Right ventricle myocardium inferior (tissue), 1 donor: Measurements from ENCODE around the gene CPNE4. TPM values are rescaled to one million over a fixed set of nuclear protein-coding genes. Genes with fewer than 3 reads are reported as not detected.
A peak's percentile ranks its signal among the peaks of the same experiment; 100 is the strongest.

Source experiments
- ATAC-seq: fragments of 200-7000 bp; cut with Tn5 transposase; one replicate; pipeline ENCODE4 v1.9.1; 2020; ENCODE audit warnings: mild to moderate bottlenecking, moderate library complexity
- DNase-seq: peaks from one replicate; pipeline ENCODE4 v3.0.0; 2021; ENCODE audit errors: missing footprints
- intact Hi-C: fragments of 100-400 bp; cut with DNase I; formaldehyde crosslinking; loops from one replicate; pipeline ENCODE4 v1.11.0; 2022
- total RNA-seq: library from RNA; stranded (reverse); fragmentation: NEBNext Ultra II Directional; extraction: Animal tissue kit (Norgen Biotek cat#: 25700); gene quantifications from one replicate; pipeline ENCODE4 v1.2.1, GENCODE V29; 2021
- donor health status: DM: no; HTN: yes; CAD: no; lungs with severe emphysema.

The CPNE4 gene
- total RNA-seq, 1 donor from 2014 or later: 41.0 TPM

DNA sequence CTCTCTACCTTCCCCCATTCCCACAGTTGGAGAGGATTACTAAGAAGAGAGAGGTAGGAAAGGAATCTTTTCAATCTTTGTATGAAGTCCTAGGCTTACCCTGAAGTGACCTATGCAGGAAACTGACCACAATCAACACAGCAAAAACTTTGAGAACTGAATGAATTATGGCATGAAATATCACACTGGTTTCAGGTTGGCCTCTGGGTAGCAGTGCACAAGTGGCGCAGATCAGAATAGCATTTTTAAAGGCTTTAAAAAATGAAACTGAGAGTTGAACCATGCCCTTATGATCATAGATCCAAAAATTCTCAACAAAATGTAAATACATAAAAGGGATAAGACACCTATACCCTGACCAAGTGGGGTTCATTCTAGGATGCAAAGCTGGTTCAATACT, 198.9 kb downstream of the CPNE4 start:
- no peak for DNase-seq
- ATAC-seq: no peak
- intact Hi-C loops: no loop called here

DNA sequence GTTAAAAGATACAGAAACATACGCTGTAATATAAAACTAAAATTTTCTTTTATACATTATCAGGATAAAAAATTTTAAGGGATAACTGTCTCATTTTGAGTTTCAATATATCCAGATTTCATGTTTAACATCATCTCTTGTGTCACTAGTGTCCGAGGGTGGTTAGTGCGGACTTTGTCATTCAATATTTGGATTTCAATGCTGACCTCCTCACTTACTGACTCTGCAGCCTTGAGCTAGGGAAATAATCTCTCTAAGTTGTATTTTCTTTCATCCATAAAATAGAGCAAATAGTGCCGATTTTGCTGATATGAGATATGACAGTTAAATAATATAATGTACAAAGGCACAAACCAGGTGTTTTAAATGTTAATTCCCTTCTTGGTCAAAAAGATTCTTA, 203.2 kb downstream of the CPNE4 start:
- intact Hi-C loops: no loop called here
- no peak for ATAC-seq
- no peak for DNase-seq

DNA sequence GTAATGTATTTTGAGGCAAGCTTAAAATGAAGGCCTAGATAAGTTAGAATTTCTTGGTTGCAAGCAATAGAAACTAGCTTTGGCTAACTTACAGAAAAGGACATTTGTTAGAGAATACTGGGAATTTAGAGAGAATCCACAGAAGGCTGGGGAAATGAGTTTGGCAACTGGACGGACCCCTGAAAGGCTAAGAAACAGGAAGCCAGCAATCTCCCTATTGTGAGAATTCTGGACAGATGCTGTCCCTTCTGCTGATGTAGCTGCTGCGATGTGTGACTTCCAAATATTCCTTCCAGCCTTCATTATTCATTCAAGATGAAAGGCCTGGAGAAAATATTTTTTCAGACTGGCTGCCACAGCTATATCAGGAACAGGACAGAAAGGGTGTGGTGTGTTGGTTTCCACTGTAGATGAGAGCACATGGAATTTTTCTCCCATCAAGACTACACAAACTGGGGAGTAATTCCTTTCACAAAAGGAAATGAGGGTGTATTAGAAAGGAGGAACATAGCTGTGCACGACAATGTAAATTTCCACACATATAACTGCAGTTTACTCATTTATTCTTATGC, 213.5 kb downstream of the CPNE4 start:
- intact Hi-C loops: no loop called here
- DNase-seq (no peak), ATAC-seq (no peak)

DNA sequence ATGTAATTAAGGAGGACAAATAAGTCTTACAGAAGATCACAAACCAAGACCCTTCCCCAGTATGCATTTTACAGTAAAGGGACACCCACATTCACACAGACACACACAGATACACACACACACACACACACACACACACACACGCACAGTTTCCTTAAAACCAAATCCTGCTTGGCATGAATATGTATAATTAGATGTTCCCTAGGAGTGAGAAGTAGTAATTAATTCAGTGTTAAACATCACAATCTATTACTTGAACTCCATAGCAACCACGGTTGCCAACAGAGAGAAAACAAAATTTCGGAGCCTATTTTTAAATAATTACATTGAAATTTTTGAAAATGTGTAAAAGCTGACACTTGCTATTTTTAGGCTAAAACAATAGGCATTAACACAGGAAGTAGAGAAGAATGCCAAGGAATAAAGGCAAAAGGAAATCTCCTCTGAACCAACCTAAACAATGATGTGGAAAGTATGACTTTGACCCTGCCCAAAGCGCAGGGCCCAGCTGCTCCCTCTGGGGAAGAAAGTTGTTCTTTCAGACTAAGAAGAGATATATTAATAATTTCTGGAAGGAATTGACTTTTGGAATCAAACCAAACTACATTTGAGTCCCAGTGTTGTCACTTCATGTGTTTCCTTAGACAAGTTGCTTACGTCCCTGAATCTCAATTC, 215.3 kb downstream of the CPNE4 start:
- DNase-seq (no peak), ATAC-seq (no peak)
- intact Hi-C loops: no loop called here

DNA sequence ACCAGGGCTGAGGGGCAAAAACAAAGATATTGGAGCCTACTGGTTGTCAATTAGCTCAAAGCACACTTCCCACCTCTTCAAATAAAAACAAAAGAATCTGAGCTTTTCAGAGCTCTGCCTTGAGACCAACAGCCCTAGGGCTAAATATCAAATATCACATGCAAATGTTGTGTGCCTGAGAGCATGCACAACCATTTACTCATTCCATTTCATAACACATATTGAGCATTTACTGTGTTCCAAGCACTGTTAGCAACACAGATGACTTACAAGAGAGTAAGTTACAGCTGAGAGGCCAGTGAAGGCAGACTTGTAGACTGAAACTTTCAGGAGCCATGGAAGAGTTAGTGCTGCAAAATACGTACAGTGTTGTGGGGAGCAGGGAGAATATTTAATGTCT, 222.4 kb downstream of the CPNE4 start:
- intact Hi-C loops: no loop called here
- no peak for ATAC-seq

DNA sequence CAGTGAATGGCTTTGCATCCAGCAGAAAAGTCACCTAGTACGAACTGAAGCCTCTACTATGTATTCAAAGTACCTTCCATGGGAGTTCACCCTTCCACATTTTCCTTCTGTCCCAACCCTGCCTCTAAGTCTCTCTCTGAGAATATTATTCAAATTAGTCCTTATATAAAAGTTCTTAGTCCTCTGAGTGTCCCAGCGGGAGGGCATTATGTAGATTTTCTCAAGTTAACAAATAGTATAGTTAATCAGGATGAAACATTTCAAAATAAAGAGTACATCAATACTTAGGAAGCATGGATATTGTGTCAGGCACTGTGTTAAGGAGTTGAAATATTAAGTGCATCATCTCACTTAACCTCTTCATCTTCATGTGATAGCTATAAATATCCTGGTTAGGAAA, 223.3 kb downstream of the CPNE4 start:
- ATAC-seq: no peak
- intact Hi-C loops: no loop called here
- DNase-seq: no peak

More for the DNA sequence above, 222.4 kb downstream of the CPNE4 start:
- DNase-seq: no peak

DNA sequence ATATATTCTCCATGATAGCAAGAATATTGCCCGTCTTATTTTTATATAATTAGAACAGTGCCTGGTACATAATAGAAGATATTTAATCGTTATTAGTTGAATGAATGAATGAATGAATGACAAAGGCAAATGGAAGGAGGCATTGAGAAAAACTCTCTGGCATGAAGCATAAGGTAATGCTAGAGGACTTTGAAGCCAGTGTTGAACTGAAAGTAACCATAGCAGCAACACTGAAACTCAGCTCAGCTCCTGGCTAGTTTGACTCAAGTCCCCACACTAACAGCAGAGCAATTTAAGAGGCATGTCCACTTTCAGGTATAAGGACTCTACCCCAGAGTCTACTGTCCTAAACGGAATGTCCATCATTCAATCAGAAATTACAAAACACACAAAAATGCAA, 227.0 kb downstream of the CPNE4 start:
- intact Hi-C loops: loop anchor here (5.0 kb wide), 1 partner anchor 266 kb away; no protein-coding TSS in a partner anchor
- ATAC-seq: no peak
- no peak for DNase-seq

DNA sequence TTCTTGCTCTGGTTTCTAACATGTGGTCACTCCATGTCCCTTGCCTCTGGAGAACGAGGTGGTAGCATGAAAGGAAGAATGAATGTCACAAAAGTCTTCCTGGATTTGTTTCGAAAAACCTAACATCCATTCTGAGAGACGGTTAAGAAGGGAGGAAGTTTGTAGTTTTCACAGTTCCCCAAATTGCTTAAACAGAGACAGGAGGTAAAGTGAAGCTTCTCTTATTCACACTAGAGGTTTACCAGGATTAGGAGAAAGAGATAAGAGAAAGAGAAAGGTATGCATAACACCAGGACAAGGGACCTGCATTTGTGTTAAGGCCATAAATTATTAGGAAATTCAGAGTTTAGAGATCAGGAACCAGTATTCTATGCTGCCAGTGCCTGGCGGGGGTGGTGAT, 228.1 kb downstream of the CPNE4 start:
- ATAC-seq (no peak), DNase-seq (no peak)
- intact Hi-C loops: loop anchor here (5.0 kb wide), 1 partner anchor 264 kb away; no protein-coding TSS in a partner anchor

DNA sequence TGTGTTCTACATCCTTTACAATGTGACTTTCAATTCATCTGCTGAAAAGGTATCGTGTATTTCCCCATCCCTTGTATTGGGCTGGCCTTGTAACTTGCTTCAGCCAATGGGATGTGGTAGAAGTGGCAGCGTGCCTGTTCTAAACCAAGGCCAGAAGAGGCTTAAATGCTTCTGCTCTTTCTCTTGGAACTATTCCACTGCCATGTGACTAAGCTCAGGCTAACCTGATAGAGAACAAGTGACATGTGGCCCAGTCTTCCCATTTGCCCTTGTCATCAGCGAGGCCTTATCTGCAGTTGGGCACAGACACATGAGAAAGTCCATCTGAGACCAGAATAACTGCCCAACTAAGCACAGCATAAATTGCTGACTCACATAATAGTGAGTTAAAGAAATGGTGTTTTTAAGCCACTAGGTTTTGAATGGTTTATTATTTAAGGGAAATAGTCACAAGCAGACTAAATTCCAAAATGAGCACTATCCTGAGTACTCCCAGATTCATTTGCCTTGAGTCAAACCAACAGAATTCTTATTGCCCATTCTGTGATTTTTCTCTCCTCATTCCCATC, 230.2 kb downstream of the CPNE4 start:
- intact Hi-C loops: loop anchor here (5.0 kb wide), 1 partner anchor 262 kb away; no protein-coding TSS in a partner anchor
- DNase-seq (peak; percentile 47), ATAC-seq (peak; percentile 96)

DNA sequence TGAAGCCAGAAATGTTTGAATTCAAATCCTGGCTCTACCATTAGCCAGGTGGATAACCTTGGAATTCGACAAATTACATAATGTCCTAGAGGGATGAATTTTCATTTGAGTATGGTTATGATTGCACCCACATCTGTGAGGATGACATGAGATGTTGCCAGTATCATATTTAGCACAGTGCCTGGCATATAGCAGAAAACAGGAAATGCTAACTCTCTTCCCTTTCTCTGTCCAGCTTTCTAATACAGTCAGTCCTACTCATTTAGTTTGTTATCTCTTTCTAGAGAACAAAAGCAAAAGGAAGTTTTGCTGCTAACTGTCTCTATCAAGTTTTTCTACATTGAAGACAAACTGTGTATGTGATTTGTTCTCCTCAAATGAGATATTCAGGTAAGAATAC, 231.7 kb downstream of the CPNE4 start:
- no peak for ATAC-seq
- intact Hi-C loops: no loop called here
- DNase-seq: no peak

DNA sequence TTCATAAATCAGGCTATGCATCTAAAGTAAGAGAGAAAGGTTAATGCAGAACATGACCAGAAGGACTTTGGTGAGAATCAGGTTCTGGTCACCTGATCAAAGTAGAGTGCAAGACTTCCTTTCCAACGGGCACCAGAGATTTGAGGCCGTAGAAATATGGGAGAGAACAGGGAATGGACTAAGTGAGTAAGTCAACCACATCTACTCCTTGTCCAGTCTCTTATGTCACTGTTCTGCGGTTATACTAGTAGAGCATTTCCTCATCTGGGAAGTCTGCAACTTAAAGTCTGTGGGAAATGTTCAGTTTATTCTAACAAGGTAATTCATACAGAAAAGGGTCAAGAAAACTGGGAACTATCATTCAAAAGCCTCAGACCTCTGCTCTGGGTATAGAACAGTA, 232.8 kb downstream of the CPNE4 start:
- intact Hi-C loops: no loop called here
- DNase-seq (no peak), ATAC-seq (no peak)

DNA sequence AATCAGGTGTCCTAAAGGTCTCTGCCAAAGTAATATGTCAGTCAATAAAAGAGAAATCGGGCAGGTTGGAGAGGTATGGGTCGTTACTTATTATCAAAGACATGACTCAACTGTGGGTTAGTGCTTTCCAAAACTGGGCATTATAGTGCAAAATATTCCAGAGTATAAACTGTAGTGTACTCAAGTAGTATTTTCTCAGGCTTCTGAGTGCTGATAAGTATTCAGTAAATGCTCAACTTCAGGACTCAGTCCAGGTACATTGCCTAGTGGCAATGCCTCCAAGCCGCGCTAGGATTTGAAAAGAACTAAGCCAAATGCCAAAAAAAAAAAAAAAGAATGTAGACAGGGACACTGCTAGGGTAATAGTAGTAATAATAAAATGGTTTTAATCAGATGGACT, 233.2 kb downstream of the CPNE4 start:
- DNase-seq (no peak), ATAC-seq (no peak)
- intact Hi-C loops: no loop called here

DNA sequence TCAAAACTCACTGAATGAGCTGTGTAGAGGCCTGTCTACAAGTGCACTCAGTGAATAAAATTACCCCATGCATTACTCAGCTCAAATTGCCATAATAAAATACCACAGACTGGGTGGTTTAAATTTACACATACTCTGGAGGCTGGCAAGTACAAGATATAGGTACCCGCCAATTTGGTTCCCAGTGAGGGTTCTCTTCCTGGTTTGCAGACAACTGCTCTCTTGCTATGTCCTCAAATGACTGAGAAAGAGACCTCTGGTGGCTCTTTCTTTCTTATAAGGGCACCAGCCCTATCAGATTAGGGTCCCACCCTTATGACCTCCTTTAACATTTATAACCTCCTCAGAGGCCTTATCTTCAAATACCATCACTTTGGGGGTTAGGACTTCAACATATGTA, 237.0 kb downstream of the CPNE4 start:
- intact Hi-C loops: loop anchor here (2.0 kb wide), 1 partner anchor 231 kb away; no protein-coding TSS in a partner anchor
- ATAC-seq (no peak), DNase-seq (no peak)

DNA sequence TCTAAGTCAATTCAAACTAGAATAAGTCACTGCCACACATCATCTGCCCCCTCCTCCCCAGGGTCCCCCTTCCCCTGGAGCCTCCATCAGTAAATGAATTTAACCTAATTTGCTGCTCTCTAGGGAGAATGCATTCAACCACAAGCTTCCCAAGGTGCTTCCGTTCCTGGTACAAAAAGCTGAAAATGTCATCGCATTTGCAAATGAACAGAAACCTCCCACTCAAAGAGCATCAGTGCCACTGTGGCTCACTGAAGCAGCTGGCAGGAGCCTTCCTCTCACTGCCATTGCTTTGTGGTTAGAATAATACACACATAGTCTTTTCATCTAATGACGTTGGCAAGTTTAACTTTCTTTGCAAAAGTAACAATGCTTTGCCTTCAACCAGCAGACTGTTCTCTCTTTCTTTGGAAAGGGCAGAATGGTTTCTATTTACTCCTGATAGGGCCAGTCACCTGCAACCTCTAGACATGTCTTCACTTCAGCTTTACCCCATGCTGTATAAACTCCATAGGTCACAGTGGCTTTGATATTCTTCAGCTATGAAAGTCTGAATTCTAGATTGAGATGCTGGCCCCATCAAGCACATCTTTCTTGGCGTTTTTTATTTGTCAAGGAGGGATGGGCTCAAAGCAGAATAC, 238.1 kb downstream of the CPNE4 start:
- ATAC-seq: no peak
- intact Hi-C loops: loop anchor here (2.0 kb wide), 1 partner anchor 232 kb away; no protein-coding TSS in a partner anchor
- no peak for DNase-seq

DNA sequence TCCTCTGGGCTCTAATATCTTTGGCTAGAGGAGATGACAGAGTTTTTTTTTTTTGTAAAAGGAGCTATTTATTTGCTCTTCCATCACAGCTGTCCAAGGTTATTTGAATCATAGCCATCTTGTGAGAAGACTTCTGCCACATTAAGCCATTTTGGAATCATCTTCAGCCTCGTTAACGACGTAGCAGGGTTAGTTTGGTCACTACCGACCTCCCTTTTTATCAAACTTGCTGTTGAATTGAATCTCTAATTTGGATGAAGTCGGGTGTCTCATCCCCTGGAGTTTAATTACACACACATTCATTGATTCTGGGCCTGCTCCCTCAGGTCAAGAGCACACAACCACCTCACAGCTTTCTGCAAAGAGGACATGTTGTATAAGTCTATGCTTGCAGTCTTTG, 238.7 kb downstream of the CPNE4 start:
- ATAC-seq: no peak
- intact Hi-C loops: loop anchor here (2.0 kb wide), 1 partner anchor 233 kb away; no protein-coding TSS in a partner anchor
- no peak for DNase-seq

DNA sequence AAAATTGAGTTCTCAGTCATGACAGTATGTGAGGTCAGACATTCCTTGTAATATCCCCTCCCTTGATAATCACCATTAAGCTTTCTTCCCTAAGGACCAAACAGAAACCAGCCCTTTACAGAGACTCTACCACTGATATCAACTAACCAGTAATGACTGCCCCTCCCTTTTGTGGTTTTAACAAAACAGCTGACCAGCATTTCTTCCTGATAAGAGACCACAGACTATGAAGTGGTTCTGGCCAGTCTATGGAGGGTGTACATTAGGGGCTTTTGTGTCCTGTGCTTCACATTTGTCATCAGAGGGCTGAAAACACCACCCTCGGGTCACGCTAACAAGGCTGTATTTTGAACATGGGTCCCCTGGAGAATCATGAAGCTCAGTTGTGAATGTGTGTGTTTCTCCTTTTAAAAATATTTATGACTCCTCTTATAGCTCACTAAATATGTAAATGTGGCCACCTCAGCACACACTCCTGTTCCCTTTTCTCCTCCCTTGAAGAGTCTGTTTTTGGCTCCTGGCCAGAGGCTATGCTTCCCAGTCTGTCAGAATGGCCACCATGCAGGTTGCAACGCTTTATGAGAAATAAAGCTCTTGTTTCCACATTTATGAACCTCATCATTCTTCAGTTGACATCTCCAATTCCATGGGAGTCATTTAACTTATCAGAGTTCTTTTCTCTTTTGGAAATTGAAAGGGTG, 239.3 kb downstream of the CPNE4 start:
- DNase-seq (no peak), ATAC-seq (no peak)
- intact Hi-C loops: loop anchor here (2.0 kb wide), 1 partner anchor 233 kb away; no protein-coding TSS in a partner anchor

DNA sequence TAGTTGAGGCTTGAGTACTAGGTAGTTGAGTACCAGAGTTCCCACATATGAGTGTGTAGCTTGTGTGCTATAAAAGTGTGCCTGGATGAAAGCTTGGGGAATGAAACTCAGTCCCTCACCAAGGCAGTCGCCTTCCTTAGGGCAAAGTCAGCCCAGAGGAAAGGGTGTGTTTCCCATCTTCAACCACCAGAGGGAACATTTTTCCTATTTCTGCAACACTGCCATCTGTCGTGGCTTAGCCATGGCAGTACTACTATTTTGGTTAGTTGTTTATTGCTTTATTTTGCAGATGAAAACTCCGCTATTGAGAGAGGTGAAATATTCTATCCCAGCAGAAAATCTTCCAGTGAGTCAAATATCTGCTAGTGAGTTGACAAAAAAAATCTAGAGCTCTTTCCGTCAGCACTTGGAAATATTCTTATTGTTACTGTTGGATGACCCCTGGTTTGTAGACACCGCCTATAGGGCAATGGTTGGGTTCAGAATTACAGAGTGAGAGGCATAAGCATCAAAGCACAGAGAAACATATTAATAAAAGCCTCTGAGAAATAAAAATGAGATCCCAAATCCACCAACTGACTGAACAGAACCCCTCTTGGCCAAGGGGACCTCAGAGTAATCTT, 239.9 kb downstream of the CPNE4 start:
- ATAC-seq (peak; percentile 73), DNase-seq (no peak)
- intact Hi-C loops: no loop called here

DNA sequence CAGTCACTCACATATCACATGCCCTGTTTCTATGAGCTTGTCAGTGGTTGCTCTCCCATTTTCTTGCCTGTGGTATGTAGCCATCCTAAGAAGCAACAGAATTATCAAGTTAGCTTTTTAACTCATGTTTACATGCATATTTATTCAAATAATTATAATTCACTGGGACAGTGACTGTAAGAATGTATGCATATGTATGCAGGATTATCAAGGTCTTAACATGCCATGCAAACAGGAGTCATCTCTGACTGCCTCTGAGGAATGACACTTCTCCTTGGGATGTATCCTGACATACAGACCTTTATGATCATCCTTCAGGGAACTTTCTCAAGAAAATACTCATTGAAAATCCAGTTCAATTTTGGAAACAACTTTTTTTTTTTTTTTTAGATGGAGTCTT, 240.9 kb downstream of the CPNE4 start:
- intact Hi-C loops: no loop called here
- ATAC-seq (no peak), DNase-seq (no peak)

DNA sequence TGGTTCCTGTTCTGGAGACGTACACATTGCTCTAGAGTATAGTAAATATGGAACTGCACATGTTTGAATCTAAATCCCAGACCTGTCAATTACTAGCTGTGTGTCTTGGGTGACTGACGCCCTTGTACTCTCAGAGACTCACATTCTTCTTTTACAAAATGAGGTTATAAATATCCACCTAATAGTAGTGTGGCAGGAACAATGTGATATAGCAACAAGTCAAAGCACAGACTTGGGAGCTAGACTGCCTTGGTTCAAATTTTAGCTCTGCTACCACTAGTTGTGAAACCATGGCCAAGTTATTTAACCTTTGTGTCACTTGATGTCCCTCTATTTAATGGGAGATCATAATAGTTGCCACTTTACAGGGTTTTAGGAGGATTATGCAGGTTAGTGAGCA, 245.6 kb downstream of the CPNE4 start:
- intact Hi-C loops: no loop called here
- ATAC-seq (peak; percentile 89), DNase-seq (no peak)
